Activated CD8-positive, alpha-beta T cell treated with anti-CD3 and anti-CD28 coated beads for 36 hours (primary cell): ENCODE measurements around the gene APOA1. TPM values are rescaled to one million over a fixed set of nuclear protein-coding genes. Genes with fewer than 3 reads are reported as not detected.
A peak's percentile ranks its signal among the peaks of the same experiment; 100 is the strongest.

ENCODE experiments used
- ATAC-seq: fragments of 200-7000 bp; cut with Tn5 transposase; one replicate; pipeline ENCODE4 v1.10.0; 2021; ENCODE audit warnings: mild to moderate bottlenecking, moderate library complexity
- CTCF ChIA-PET: fragments of 350-600 bp; sonication (Branson Sonifier 250); formaldehyde crosslinking; loops from one replicate; lab custom pipeline; 2021; ENCODE audit warnings: antibody characterized with exemption; lab: Charles Lee
- POLR2A ChIA-PET: fragments of 350-600 bp; sonication (Branson Sonifier 250); formaldehyde crosslinking; loops from one replicate; lab custom pipeline; 2021; ENCODE audit warnings: antibody characterized with exemption; lab: Charles Lee
- DNase-seq: peaks from one replicate; pipeline ENCODE4 v3.0.0-alpha.2; 2020
- H3K27ac Mint-ChIP-seq: one replicate; pipeline ENCODE4 v1.8.0; 2021; ENCODE audit warnings: mild to moderate bottlenecking, mixed read lengths
- H3K27me3 Mint-ChIP-seq: one replicate; pipeline ENCODE4 v1.8.0; 2021; ENCODE audit warnings: mixed read lengths
- H3K36me3 Mint-ChIP-seq: one replicate; pipeline ENCODE4 v1.8.0; 2021; ENCODE audit warnings: low read depth, mixed read lengths
- H3K4me1 Mint-ChIP-seq: one replicate; pipeline ENCODE4 v1.8.0; 2021; ENCODE audit warnings: low read depth, mixed read lengths
- H3K4me3 Mint-ChIP-seq: one replicate; pipeline ENCODE4 v1.8.0; 2021; ENCODE audit warnings: mild to moderate bottlenecking, moderate library complexity, mixed read lengths
- H3K9me3 Mint-ChIP-seq: one replicate; pipeline ENCODE4 v1.8.0; 2021; ENCODE audit warnings: mixed read lengths
- CTCF ChIP-seq: fragments of 200-600 bp; IDR thresholded peaks from one replicate; pipeline ENCODE4 v1.8.0; 2022; ENCODE audit warnings: antibody characterized with exemption, mild to moderate bottlenecking
- intact Hi-C: fragments of 100-400 bp; cut with micrococcal nuclease; formaldehyde crosslinking; loops from one replicate; pipeline ENCODE4 v1.10.0; 2022
- total RNA-seq, 2 experiments: library from RNA; stranded (reverse); gene quantifications; one replicate each; pipeline ENCODE4 v1.2.3, GENCODE V29; 2021

APOA1 gene
- total RNA-seq, 2 experiments from 2014 or later = not detected

- DNase-seq = peak; percentile 34
- H3K4me3 Mint-ChIP-seq = no peak overlapping the region
- peak; percentile 71 for TF ChIP-seq CTCF
- ChIA-PET POLR2A (interaction anchor here (0.7 to 0.8 kb wide), 2 partner anchors 23 to 40 kb away, joined by 3 to 4 read pairs; no protein-coding TSS in a partner anchor), CTCF (interaction anchor here (0.7 to 4.7 kb wide), 33 partner anchors 10 to 347 kb away, joined by 3 to 72 read pairs (median 3); partner anchors contain the start of genes APOA5 and SIK3)
- peaks cover 19% of the 10 kb centered on the region for H3K4me1 Mint-ChIP-seq
- peak; percentile 77 for ATAC-seq
- intact Hi-C loops = loop anchor here (5.0 kb wide), 1 partner anchor 217 kb away; the partner anchor contains the start of gene SIK3
- H3K27me3 Mint-ChIP-seq = no peaks in the 10 kb centered on the region
- peaks cover 3% of the 10 kb centered on the region for H3K36me3 Mint-ChIP-seq
- H3K9me3 Mint-ChIP-seq = no peaks in the 10 kb centered on the region
- H3K27ac Mint-ChIP-seq = no peak overlapping the region
Observed at GRCh38 chr11:116879800-116880625, 42.6 kb upstream of the APOA1 start.

- Mint-ChIP-seq H3K36me3 (peaks cover 12% of the 10 kb centered on the region), H3K9me3 (no peaks in the 10 kb centered on the region), H3K27ac (no peak overlapping the region), H3K27me3 (no peaks in the 10 kb centered on the region), H3K4me3 (no peak overlapping the region), H3K4me1 (peaks cover 11% of the 10 kb centered on the region)
- ChIA-PET CTCF (interaction anchor here (0.9 to 2.0 kb wide), 3 partner anchors 85 to 230 kb away, joined by 3 to 5 read pairs (median 5); partner anchors contain the start of gene APOA5), POLR2A (no interaction called here)
- TF ChIP-seq CTCF = no peak
- DNase-seq (no peak), ATAC-seq (no peak)
- intact Hi-C loops = no loop called here
Observed at GRCh38 chr11:116876656-116877055, 39.2 kb upstream of the APOA1 start.

- ATAC-seq = no peak
- no peaks in the 10 kb centered on the region for H3K27me3 Mint-ChIP-seq
- intact Hi-C loops = no loop called here
- peaks cover 5% of the 10 kb centered on the region for H3K4me1 Mint-ChIP-seq
- H3K36me3 Mint-ChIP-seq = peaks cover 19% of the 10 kb centered on the region
- no peak for TF ChIP-seq CTCF
- H3K27ac Mint-ChIP-seq = no peak overlapping the region
- ChIA-PET CTCF (interaction anchor here (2.0 kb wide), 1 partner anchor 84 kb away, joined by 5 read pairs; the partner anchor contains the start of gene APOA5), POLR2A (no interaction called here)
- no peaks in the 10 kb centered on the region for H3K9me3 Mint-ChIP-seq
- no peak overlapping the region for H3K4me3 Mint-ChIP-seq
- DNase-seq = no peak
Observed at GRCh38 chr11:116875194-116875593, 37.8 kb upstream of the APOA1 start.

- no peaks in the 10 kb centered on the region for H3K27me3 Mint-ChIP-seq
- H3K4me1 Mint-ChIP-seq = peaks cover 9% of the 10 kb centered on the region
- intact Hi-C loops = no loop called here
- no peak overlapping the region for H3K27ac Mint-ChIP-seq
- peaks cover 26% of the 10 kb centered on the region for H3K36me3 Mint-ChIP-seq
- no peaks in the 10 kb centered on the region for H3K9me3 Mint-ChIP-seq
- ATAC-seq = no peak
- TF ChIP-seq CTCF = no peak
- DNase-seq = no peak
- no peak overlapping the region for H3K4me3 Mint-ChIP-seq
- ChIA-PET POLR2A (no interaction called here), CTCF (interaction anchor here (0.7 to 2.0 kb wide), 2 partner anchors 81 to 232 kb away, joined by 3 to 8 read pairs; no protein-coding TSS in a partner anchor)
Observed at GRCh38 chr11:116874251-116874650, 36.8 kb upstream of the APOA1 start.

GRCh38 chr11:116873381-116873780 lies 36.0 kb upstream of the APOA1 start:
- no peak overlapping the region for H3K27ac Mint-ChIP-seq
- TF ChIP-seq CTCF = no peak
- peaks cover 26% of the 10 kb centered on the region for H3K36me3 Mint-ChIP-seq
- intact Hi-C loops = no loop called here
- no peak overlapping the region for H3K4me3 Mint-ChIP-seq
- no peak for ATAC-seq
- POLR2A ChIA-PET = interaction anchor here (0.9 kb wide), 1 partner anchor 15 kb away, joined by 3 read pairs; no protein-coding TSS in a partner anchor
- H3K27me3 Mint-ChIP-seq = no peaks in the 10 kb centered on the region
- DNase-seq = no peak
- H3K9me3 Mint-ChIP-seq = no peaks in the 10 kb centered on the region
- H3K4me1 Mint-ChIP-seq = peaks cover 9% of the 10 kb centered on the region
- CTCF ChIA-PET = interaction anchor here (0.7 to 2.0 kb wide), 2 partner anchors 80 to 233 kb away, joined by 3 to 8 read pairs; no protein-coding TSS in a partner anchor
